HepG2 (cell line): ENCODE data around the gene KBTBD13. TPM values are rescaled to one million over a fixed set of nuclear protein-coding genes. Genes with fewer than 3 reads are reported as not detected.

Experiments
- AGO2 ChIP-seq: fragments of 200-400 bp; formaldehyde crosslinking; optimal IDR thresholded peaks from 2 replicates; pipeline ENCODE3; 2017; ENCODE audit warnings: mild to moderate bottlenecking, low read depth, low read length, moderate library complexity
- CBFB ChIP-seq: sonication (generic); formaldehyde crosslinking; IDR thresholded peaks from 2 replicates; pipeline ENCODE4 v1.4.0; 2020; ENCODE audit warnings: missing genetic modification reagents
- FUBP1 ChIP-seq: sonication (generic); formaldehyde crosslinking; IDR thresholded peaks from 2 replicates; pipeline ENCODE4 v1.5.1; 2020; ENCODE audit warnings: missing genetic modification reagents, mild to moderate bottlenecking, borderline replicate concordance
- HOXA7 ChIP-seq: sonication (generic); formaldehyde crosslinking; IDR thresholded peaks from 2 replicates; pipeline ENCODE4 v1.8.1; 2022; ENCODE audit warnings: mild to moderate bottlenecking, missing genetic modification reagents, moderate library complexity
- KLF12 ChIP-seq: sonication (generic); formaldehyde crosslinking; IDR thresholded peaks from 2 replicates; pipeline ENCODE4 v1.4.0; 2020; ENCODE audit warnings: missing genetic modification reagents, borderline replicate concordance
- LRRFIP1 ChIP-seq: sonication (generic); formaldehyde crosslinking; conservative IDR thresholded peaks from 2 replicates; pipeline ENCODE4 v1.4.0; 2020; ENCODE audit warnings: missing genetic modification reagents
- NFE2L1 ChIP-seq: sonication (generic); formaldehyde crosslinking; IDR thresholded peaks from 2 replicates; pipeline ENCODE4 v1.4.0; 2020; ENCODE audit warnings: missing genetic modification reagents, mild to moderate bottlenecking, borderline replicate concordance
- TEF ChIP-seq: sonication (generic); formaldehyde crosslinking; IDR thresholded peaks from 2 replicates; pipeline ENCODE4 v1.5.0; 2020; ENCODE audit warnings: missing genetic modification reagents
- ZEB1 ChIP-seq: IDR thresholded peaks from 2 replicates; pipeline ENCODE4 v1.6.1; 2012; ENCODE audit warnings: mild to moderate bottlenecking, low read depth, inconsistent platforms; ENCODE audit not compliant: insufficient replicate concordance
- ZNF501 ChIP-seq: sonication (generic); formaldehyde crosslinking; IDR thresholded peaks from 2 replicates; pipeline ENCODE4 v1.5.1; 2020; ENCODE audit warnings: mild to moderate bottlenecking, moderate library complexity, missing genetic modification reagents
- ZNF550 ChIP-seq: sonication (generic); formaldehyde crosslinking; IDR thresholded peaks from 2 replicates; pipeline ENCODE4 v1.4.0; 2020; ENCODE audit warnings: mild to moderate bottlenecking, missing genetic modification reagents, borderline replicate concordance
- ZNF564 ChIP-seq: sonication (generic); formaldehyde crosslinking; IDR thresholded peaks from 2 replicates; pipeline ENCODE4 v1.8.1; 2023; ENCODE audit warnings: mild to moderate bottlenecking, missing genetic modification reagents
- ZNF577 ChIP-seq: sonication (generic); formaldehyde crosslinking; IDR thresholded peaks from 2 replicates; pipeline ENCODE4 v1.4.0; 2020; ENCODE audit warnings: mild to moderate bottlenecking, low read depth, missing genetic modification reagents, borderline replicate concordance
- ZNF580 ChIP-seq: IDR thresholded peaks from 2 replicates; pipeline ENCODE4 v1.6.1; 2016; ENCODE audit warnings: low read depth, borderline replicate concordance
- ZNF761 ChIP-seq: sonication (generic); formaldehyde crosslinking; conservative IDR thresholded peaks from 2 replicates; pipeline ENCODE4 v1.4.0; 2020; ENCODE audit warnings: mild to moderate bottlenecking, missing genetic modification reagents
- polyA plus RNA-seq, 8 experiments: library from polyadenylated mRNA; depleted of rRNA in 3 of 8; stranded (reverse) in 7 of 8; unstranded in 1 of 8; fragments of >200 nt; fragmentation: Illumina TruSeq in 4 of 8; extraction: Trizol in 4 of 8; gene quantifications; 2 replicates each; pipeline versions ENCODE4 v1.2.1 to v1.2.3, GENCODE V29; 2011 to 2016; ENCODE audit warnings: low read depth in 4 of 8, missing spikeins in 1 of 8, mixed read lengths in 1 of 8; ENCODE audit not compliant: insufficient read depth in 1 of 8
- total RNA-seq, 5 experiments: library from RNA; depleted of rRNA; stranded (reverse); fragments of >200 nt; fragmentation: Illumina TruSeq; extraction: Trizol; gene quantifications; 2 replicates each; pipeline ENCODE4 v1.2.3, GENCODE V29; 2016; ENCODE audit warnings: low read depth in 1 of 5

Gene KBTBD13
- total and polyA plus RNA-seq, 2 of the 13 experiments (the other 11 are each of a cell fraction or from before 2014, with no cell fraction given), result not detected

- TF ChIP-seq ZNF550 (CRISPR knock-in tag) (peak; percentile 78; the same call in 1 of the 2 replicates), ZNF580 (CRISPR knock-in tag) (no peak), CBFB (CRISPR knock-in tag) (no peak), ZNF577 (CRISPR knock-in tag) (no peak), HOXA7 (CRISPR knock-in tag) (no peak), AGO2 (peak; percentile 85), ZNF761 (CRISPR knock-in tag) (no peak; the same call in 1 of the 2 replicates), ZNF564 (CRISPR knock-in tag) (0 out of 2 replicates have a peak, but pooled peaks have one; percentile 22), KLF12 (CRISPR knock-in tag) (0 out of 2 replicates have a peak, but pooled peaks have one; percentile 48), TEF (CRISPR knock-in tag) (no peak), NFE2L1 (CRISPR knock-in tag) (no peak), FUBP1 (CRISPR knock-in tag) (no peak), LRRFIP1 (CRISPR knock-in tag) (no peak), ZEB1 (no peak), ZNF501 (CRISPR knock-in tag) (0 out of 2 replicates have a peak, but pooled peaks have one; percentile 35)
Measured at GRCh38 chr15:65028921-65029735, 47.4 kb upstream of the KBTBD13 start, which contains the start of gene MTFMT (continued).
